Stimulated activated CD8-positive, alpha-beta memory T cell treated with anti-CD3 and anti-CD28 coated beads, Interleukin-15, amount 100 ng/mL, for 48 hours (primary cell): ENCODE measurements around the gene EYA3.

Experiments
- DNase-seq, 2 donors: peaks; one replicate each; pipeline ENCODE4 v3.0.0-alpha.2; 2020; ENCODE audit warnings: low read depth in 2 of 2

The EYA3 gene

DNA sequence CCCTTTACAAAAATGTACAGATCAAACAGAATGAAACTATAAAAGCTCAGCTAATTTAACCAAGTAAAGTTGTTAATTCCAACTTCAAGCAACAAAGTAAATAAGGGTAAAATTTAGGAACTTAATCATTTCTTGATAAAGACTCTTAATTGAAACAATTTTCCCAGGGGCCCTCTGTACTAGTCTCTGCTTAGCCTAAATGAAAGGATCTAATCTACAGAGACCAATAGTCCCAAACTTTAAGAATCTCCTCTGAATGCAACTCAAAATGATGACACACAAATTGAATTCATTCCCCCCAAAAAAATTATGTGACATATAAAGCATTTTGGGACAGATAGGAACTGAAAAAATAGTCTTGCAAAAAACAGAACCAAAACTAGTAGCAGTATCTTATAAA, 16.6 kb downstream of the EYA3 start:
- DNase-seq = no peak

DNA sequence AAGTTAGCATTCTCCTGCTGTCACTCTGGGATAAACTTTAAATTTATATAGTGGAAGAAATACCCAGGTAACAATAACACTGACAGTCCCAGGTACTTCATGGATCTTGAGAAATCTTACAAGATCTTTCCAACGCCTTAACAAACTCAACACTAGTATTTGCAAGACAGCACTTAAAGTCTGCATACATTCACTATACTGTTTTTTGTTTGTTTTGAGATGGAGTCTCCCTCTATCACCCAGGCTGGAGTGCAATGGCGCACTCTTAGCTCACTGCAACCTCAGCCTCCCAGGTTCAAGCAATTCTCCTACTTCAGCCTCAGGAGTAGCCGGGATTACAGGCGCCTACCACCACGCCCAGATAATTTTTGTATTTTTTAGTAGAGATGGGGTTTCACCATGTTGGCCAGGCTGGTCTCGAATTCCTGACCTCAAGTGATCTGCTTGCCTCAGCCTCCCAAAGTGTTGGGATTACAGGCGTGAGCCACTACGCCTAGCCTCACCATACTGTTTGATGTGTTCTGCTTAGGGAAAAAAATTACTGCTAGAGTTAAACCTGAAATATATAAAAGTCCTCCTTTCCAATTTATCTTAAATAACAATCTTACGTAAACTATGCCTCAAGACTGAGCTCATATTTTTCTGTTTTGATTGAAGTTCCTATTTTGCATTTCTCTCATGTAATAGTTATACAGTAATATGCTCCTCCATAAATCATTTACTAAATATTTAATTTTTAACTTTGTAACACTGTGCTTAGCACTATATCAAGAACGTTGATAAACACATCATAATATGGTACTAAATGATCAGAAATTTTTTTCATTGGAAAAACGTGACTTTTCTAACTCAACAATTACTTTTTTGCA, 17.5 kb downstream of the EYA3 start:
- DNase-seq = no peak

GRCh38 chr1:28067523-28068090, 20.8 kb downstream of the EYA3 start:
- no peak for DNase-seq

- no peak for DNase-seq
Observed at GRCh38 chr1:28066393-28067154, 21.8 kb downstream of the EYA3 start.

GRCh38 chr1:28064064-28064463, 24.3 kb downstream of the EYA3 start:
- DNase-seq = no peak

DNA sequence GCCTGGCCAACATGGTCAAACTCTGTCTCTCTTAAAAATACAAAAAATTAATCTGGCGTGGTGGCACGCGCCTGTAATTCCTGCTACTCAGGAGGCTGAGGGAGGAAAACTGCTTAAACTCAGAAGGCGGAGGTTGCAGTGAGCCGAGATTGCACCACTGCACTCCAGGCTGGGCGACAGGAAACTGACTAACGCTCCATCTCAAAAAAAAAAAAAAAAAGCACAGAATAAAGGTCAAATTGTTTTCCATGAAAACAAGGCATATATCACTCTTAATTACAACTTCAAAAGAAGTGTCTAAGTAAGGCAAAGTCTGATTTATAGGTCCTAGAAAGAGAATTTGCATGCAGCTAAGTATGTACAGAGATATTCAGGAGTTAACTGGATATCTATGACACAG, 25.6 kb downstream of the EYA3 start:
- no peak for DNase-seq

DNA sequence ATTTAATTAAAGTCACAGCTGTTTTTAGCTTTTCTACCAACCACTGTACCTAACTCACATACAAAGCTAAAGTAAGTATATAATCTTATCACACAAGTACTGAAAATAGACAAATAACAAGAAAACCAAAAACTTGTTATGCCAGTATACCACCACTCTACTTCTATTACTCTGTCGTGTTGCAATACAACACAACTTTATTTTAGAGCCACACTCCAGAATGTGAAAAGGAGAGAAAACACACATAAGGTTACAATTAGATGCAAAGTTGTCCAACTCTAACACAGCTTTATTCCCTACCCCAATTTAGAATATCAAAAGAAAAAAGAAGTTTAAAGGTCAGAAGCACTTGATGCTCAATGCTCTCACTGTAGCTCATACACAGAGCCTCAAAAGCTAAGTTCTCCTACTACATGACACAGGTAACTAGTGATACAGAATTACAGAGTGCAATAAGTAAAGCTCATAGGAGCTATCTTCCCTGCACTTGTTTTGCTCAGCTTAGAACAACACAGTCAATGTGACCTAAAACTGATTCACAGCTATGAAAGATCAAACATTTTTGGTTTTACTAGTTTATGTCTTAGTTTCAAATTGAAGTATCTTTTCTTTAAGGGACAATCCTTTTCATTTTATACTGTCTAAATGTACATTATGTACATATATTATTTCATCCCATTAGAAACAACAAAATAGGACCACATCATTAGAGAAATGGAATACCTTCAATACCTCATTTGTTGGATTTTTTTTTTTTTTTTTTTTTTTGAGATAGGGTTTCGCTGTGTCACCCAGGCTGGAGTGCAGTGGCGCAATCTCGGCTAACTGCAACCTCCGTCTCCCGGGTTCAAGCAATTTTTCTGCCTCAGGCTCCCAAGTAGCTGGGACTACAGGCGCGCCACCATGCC, 29.2 kb downstream of the EYA3 start:
- DNase-seq = no peak

DNA sequence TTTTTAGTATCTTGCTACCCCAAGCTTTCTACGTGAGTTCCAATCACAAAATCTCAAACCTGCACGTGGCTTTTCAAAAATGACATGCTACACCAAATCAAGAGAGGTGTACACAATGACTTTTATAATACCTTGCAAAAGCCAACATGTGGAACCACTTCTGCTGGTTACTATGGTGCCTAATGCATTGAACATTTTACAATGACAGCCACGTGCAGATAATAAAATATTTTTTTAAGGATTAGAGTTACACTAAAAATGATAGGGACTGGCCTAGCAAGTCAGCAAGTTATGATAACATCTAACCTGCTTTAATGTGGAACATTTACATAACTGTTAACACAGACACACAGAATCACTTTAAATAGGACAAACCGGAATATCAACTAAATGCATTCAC, 30.2 kb downstream of the EYA3 start:
- DNase-seq = no peak

DNA sequence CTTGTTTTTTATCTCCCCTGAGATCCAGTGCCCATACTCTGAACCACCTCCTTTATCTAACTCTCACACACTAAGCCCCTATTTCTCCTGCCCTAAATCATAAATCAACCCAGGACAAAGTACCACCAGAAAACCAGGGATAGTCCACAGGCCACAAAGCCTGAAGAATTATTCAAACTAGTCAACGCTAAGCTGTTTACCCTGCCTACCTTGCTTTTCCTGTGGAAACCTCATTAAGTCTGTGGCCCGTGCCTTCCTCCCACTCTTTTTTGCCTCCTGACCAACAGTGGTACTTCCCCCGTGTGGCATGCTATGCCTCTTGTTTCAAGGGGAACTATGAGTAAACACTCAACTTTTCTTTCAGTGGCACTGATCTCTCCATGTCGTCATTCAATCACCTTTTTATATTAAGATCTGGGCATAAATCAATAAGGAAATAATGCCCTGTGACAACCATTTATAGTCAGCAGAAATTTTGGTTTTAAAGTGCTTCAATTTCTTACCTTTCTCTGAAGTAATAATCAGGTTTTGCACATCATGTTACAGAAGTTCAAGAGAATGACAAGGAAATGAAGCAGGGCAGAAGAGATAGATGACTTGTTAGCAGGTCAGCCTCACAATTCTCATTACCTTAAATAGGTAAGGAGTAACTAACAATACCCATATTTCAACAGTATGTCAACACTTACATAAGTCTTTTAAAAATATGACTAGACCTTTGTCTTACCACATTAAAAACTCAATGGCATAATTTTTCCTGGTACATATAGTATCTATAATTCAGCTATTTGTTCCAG, 32.1 kb downstream of the EYA3 start:
- peak; percentile 64 for DNase-seq

GRCh38 chr1:28050776-28051175, 37.6 kb downstream of the EYA3 start:
- DNase-seq = no peak

DNA sequence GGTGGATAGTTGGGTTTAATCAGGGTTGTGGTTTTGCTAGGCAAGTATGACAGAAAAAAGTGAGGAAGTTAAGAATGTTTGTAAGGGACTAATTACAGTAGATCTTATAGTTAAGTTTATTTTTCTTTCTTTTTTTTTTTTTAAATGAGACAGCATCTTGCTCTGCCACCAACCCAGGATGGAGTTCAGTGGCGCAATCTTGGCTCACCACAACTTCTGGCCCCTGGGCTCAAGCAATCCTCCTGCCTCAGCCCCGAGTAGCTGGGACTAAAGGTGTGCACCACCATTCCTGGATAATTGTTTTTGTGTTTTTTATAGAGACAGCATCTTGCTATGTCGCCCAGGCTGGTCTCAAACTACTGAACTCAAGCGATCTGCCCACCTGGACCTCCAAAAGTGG, 41.7 kb downstream of the EYA3 start:
- no peak for DNase-seq

- no peak for DNase-seq
Observed at GRCh38 chr1:28045777-28046176, 42.6 kb downstream of the EYA3 start.

- DNase-seq = no peak
Observed at GRCh38 chr1:28044399-28044798, 44.0 kb downstream of the EYA3 start.

GRCh38 chr1:28039341-28039740, 49.1 kb downstream of the EYA3 start:
- DNase-seq = no peak

GRCh38 chr1:28037946-28038345, 50.5 kb downstream of the EYA3 start:
- no peak for DNase-seq

GRCh38 chr1:28037206-28037605, 51.2 kb downstream of the EYA3 start:
- DNase-seq = no peak

GRCh38 chr1:28036431-28036830, 52.0 kb downstream of the EYA3 start:
- no peak for DNase-seq

GRCh38 chr1:28035420-28035819, 53.0 kb downstream of the EYA3 start:
- DNase-seq = no peak

- no peak for DNase-seq
Observed at GRCh38 chr1:28032281-28032680, 56.1 kb downstream of the EYA3 start.

- DNase-seq = no peak
Observed at GRCh38 chr1:28031173-28031572, 57.2 kb downstream of the EYA3 start.
